GM18867 (cell line): ENCODE results near the gene ZMYM4.
"Not testable (repeated sequence)": the region's sequence is repeated elsewhere in the genome, so short reads cannot be mapped to it uniquely, and the experiment has no call there.

Source experiments
- ATAC-seq: cut with Tn5 transposase; IDR thresholded peaks from one replicate; pipeline ENCODE4 v1.9.1; 2021; ENCODE audit warnings: mild to moderate bottlenecking, moderate library complexity; ENCODE audit not compliant: unreplicated experiment

ZMYM4 gene

GRCh38 chr1:35320937-35321336 is 52.4 kb downstream of the ZMYM4 start:
- ATAC-seq, result no peak

GRCh38 chr1:35324486-35324885 is 56.0 kb downstream of the ZMYM4 start:
- ATAC-seq, result no peak

GRCh38 chr1:35326246-35326866 is 57.8 kb downstream of the ZMYM4 start:
- no peak for ATAC-seq

- not testable (repeated sequence) for ATAC-seq
Observed at GRCh38 chr1:35331618-35332017, 63.1 kb downstream of the ZMYM4 start.

- ATAC-seq, result no peak
Observed at GRCh38 chr1:35334485-35334884, 66.0 kb downstream of the ZMYM4 start.

- no peak for ATAC-seq
Observed at GRCh38 chr1:35340519-35340918, 72.0 kb downstream of the ZMYM4 start.

- ATAC-seq, result no peak
Observed at GRCh38 chr1:35345439-35345981, 77.0 kb downstream of the ZMYM4 start.

GRCh38 chr1:35350872-35351271 is 82.4 kb downstream of the ZMYM4 start:
- ATAC-seq, result no peak

- ATAC-seq, result no peak
Observed at GRCh38 chr1:35359995-35360394, 91.5 kb downstream of the ZMYM4 start.

- ATAC-seq, result no peak
Observed at GRCh38 chr1:35361638-35362037, 93.1 kb downstream of the ZMYM4 start.

GRCh38 chr1:35364741-35365140 is 96.2 kb downstream of the ZMYM4 start:
- ATAC-seq, result no peak

GRCh38 chr1:35367914-35368313 is 99.4 kb downstream of the ZMYM4 start:
- ATAC-seq, result no peak

GRCh38 chr1:35369922-35370671 is 101.6 kb downstream of the ZMYM4 start:
- ATAC-seq, result no peak

GRCh38 chr1:35371506-35371905 is 103.0 kb downstream of the ZMYM4 start:
- no peak for ATAC-seq

- no peak for ATAC-seq
Observed at GRCh38 chr1:35377555-35377954, 109.0 kb downstream of the ZMYM4 start.

GRCh38 chr1:35379317-35380000 is 111.0 kb downstream of the ZMYM4 start:
- ATAC-seq, result no peak

- not testable (repeated sequence) for ATAC-seq
Observed at GRCh38 chr1:35380111-35380510, 111.6 kb downstream of the ZMYM4 start.

- no peak for ATAC-seq
Observed at GRCh38 chr1:35382107-35382506, 113.6 kb downstream of the ZMYM4 start.

- no peak for ATAC-seq
Observed at GRCh38 chr1:35386290-35386689, 117.8 kb downstream of the ZMYM4 start.

GRCh38 chr1:35386959-35387358 is 118.5 kb downstream of the ZMYM4 start:
- ATAC-seq, result no peak

GRCh38 chr1:35390600-35391494 is 122.3 kb downstream of the ZMYM4 start:
- no peak for ATAC-seq
